Neural cell (in vitro differentiated cells): ENCODE measurements around the gene ARL13B. TPM values are rescaled to one million over a fixed set of nuclear protein-coding genes. Genes with fewer than 3 reads are reported as not detected.

ENCODE experiments used
- H2AFZ ChIP-seq: fragments of 200-600, 300-800 bp; sonication (generic), shearing (Covaris generic); 2 replicates; pipeline ENCODE4 v1.6.0; 2014; ENCODE audit warnings: low read depth, mild to moderate bottlenecking, antibody characterized with exemption, low read length, moderate library complexity
- H3F3A ChIP-seq: fragments of 200-600 bp; shearing (Covaris generic); 2 replicates; pipeline ENCODE4 v1.6.1; 2016; ENCODE audit warnings: mild to moderate bottlenecking, moderate library complexity, mixed read lengths, antibody characterized with exemption, low read length; ENCODE audit not compliant: insufficient read depth, poor library complexity, severe bottlenecking
- H3K27ac ChIP-seq: fragments of 200-600, 300-800 bp; sonication (generic), shearing (Covaris generic); 2 replicates; pipeline ENCODE4 v1.5.1; 2014; ENCODE audit warnings: mild to moderate bottlenecking, low read length, moderate library complexity
- H3K27me3 ChIP-seq: fragments of 300-800, 200-600 bp; sonication (generic), shearing (Covaris generic); 2 replicates; pipeline ENCODE4 v1.6.0; 2014; ENCODE audit warnings: mild to moderate bottlenecking, low read depth, low read length, moderate library complexity; ENCODE audit not compliant: insufficient read depth
- H3K36me3 ChIP-seq: fragments of 300-800, 200-600 bp; sonication (generic), shearing (Covaris generic); 2 replicates; pipeline ENCODE4 v1.5.1; 2014; ENCODE audit warnings: mild to moderate bottlenecking, antibody characterized with exemption, low read length, moderate library complexity; ENCODE audit not compliant: insufficient read depth
- H3K4me2 ChIP-seq: fragments of 300-800, 200-600 bp; sonication (generic), shearing (Covaris generic); 2 replicates; pipeline ENCODE4 v1.6.0; 2014; ENCODE audit warnings: mild to moderate bottlenecking, low read length
- H3K4me3 ChIP-seq: fragments of 300-800, 200-600 bp; sonication (generic), shearing (Covaris generic); 2 replicates; pipeline ENCODE4 v1.5.1; 2014; ENCODE audit warnings: mild to moderate bottlenecking, low read length, moderate library complexity
- H3K79me2 ChIP-seq: fragments of 200-600 bp; shearing (Covaris generic); replicated peaks from 2 replicates; pipeline ENCODE4 v1.6.0; 2014; ENCODE audit warnings: mild to moderate bottlenecking, low read length, moderate library complexity; ENCODE audit not compliant: insufficient read depth
- H3K9ac ChIP-seq: fragments of 300-800, 200-600 bp; sonication (generic), shearing (Covaris generic); 2 replicates; pipeline ENCODE4 v1.6.1; 2016; ENCODE audit warnings: mild to moderate bottlenecking, low read length, mixed read lengths
- H3K9me2 ChIP-seq: fragments of 200-600 bp; shearing (Covaris generic); 2 replicates; pipeline ENCODE4 v1.6.1; 2016; ENCODE audit warnings: mild to moderate bottlenecking, low read length, mixed read lengths; ENCODE audit not compliant: insufficient read depth
- H3K9me3 ChIP-seq: fragments of 200-600, 300-800 bp; sonication (generic), shearing (Covaris generic); 2 replicates; pipeline ENCODE4 v1.6.1; 2016; ENCODE audit warnings: mild to moderate bottlenecking, mixed run types, low read length, moderate library complexity, mixed read lengths
- H4K20me1 ChIP-seq: fragments of 200-600 bp; shearing (Covaris generic); 2 replicates; pipeline ENCODE4 v1.6.1; 2016; ENCODE audit warnings: mild to moderate bottlenecking, mixed run types; ENCODE audit not compliant: insufficient read depth
- EP300 ChIP-seq: fragments of 450-650 bp; conservative IDR thresholded peaks from 2 replicates; pipeline ENCODE4 v1.6.1; 2014; ENCODE audit warnings: antibody characterized with exemption, mild to moderate bottlenecking, moderate library complexity; ENCODE audit not compliant: poor library complexity, severe bottlenecking
- EZH2 ChIP-seq: fragments of 200-600, 300-800 bp; shearing (Covaris generic), sonication (generic); IDR thresholded peaks from 2 replicates; pipeline ENCODE4 v1.6.1; 2014; ENCODE audit warnings: antibody characterized with exemption, low read length, borderline replicate concordance, mild to moderate bottlenecking; ENCODE audit not compliant: insufficient read depth, poor library complexity, severe bottlenecking
- MXI1 ChIP-seq: fragments of 450-650 bp; conservative IDR thresholded peaks from 2 replicates; pipeline ENCODE4 v1.6.1; 2014; ENCODE audit warnings: antibody characterized with exemption, mild to moderate bottlenecking; ENCODE audit not compliant: poor library complexity, severe bottlenecking
- POLR2AphosphoS5 ChIP-seq: IDR thresholded peaks from 2 replicates; pipeline ENCODE4 v1.6.1; 2012
- RAD21 ChIP-seq: fragments of 450-650 bp; conservative IDR thresholded peaks from 2 replicates; pipeline ENCODE4 v1.6.1; 2014; ENCODE audit warnings: antibody characterized with exemption, mild to moderate bottlenecking, moderate library complexity
- SMC3 ChIP-seq: fragments of 450-650 bp; conservative IDR thresholded peaks from 2 replicates; pipeline ENCODE4 v1.6.1; 2014; ENCODE audit warnings: antibody characterized with exemption, mild to moderate bottlenecking, moderate library complexity; ENCODE audit not compliant: poor library complexity
- TAF1 ChIP-seq: IDR thresholded peaks from 2 replicates; pipeline ENCODE4 v1.6.1; 2012; ENCODE audit warnings: low read depth
- polyA plus RNA-seq: library from polyadenylated mRNA; depleted of rRNA; stranded (reverse); fragments of >200 nt; gene quantifications from 2 replicates; pipeline ENCODE4 v1.2.3, GENCODE V29; 2014
- TF ChIP-seq, protein P1 (sequence below): IDR thresholded peaks from 2 replicates; pipeline ENCODE4 v1.6.1; 2012; ENCODE audit warnings: borderline replicate concordance
- TF ChIP-seq, protein P2 (sequence below): fragments of 450-650 bp; IDR thresholded peaks from 2 replicates; pipeline ENCODE4 v1.5.1; 2014; ENCODE audit warnings: antibody characterized with exemption, mild to moderate bottlenecking, moderate library complexity; ENCODE audit not compliant: poor library complexity, severe bottlenecking

ARL13B gene
- polyA plus RNA-seq, 1 donor from 2014 or later = 13.7 TPM

DNA sequence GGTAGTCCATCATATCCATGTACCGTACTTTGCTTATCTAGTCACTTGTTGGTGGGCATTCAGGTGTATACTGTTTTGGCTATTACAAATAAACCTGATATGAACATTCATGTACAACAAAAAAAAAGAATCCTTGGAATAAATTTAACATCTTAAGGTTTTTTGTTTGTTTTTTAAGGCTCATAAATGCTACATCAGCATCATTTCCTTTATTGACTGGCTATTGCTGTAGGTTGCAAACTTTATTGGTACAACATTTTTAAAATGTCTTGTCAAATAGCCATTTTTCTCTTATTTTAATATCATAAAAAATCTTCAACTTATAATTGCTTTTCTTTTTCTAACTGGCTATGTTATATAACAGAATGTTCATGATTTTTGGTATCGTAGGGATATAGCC is 66.6 kb downstream of the ARL13B start:
- H3K36me3 ChIP-seq = no peaks in the 10 kb centered on the region

DNA sequence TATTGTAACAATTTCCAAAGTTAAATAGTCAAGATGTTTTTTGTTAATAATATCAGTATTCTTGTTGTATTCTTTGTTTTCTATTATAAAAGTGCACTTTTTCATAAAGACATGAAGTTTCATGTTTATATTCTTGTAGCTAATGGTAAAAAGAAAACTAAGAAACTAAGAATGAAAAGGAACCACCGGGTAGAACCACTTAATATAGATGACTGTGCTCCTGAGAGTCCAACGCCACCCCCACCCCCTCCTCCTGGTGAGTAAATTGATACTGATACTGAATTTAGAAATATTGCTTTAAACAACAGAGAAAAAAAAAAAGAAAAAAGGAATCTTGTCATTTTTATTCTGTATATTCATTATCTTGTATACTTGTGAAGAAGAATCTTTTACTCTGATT is 69.3 kb downstream of the ARL13B start:
- H3K27me3 ChIP-seq = no peaks in the 10 kb centered on the region
- no peaks in the 10 kb centered on the region for H4K20me1 ChIP-seq
- no peaks in the 10 kb centered on the region for H3F3A ChIP-seq
- no peaks in the 10 kb centered on the region for H3K36me3 ChIP-seq
- no peaks in the 10 kb centered on the region for H3K79me2 ChIP-seq
- no peak overlapping the region for H3K4me2 ChIP-seq
- no peak for TF ChIP-seq TAF1
- TF ChIP-seq, protein P1, sequence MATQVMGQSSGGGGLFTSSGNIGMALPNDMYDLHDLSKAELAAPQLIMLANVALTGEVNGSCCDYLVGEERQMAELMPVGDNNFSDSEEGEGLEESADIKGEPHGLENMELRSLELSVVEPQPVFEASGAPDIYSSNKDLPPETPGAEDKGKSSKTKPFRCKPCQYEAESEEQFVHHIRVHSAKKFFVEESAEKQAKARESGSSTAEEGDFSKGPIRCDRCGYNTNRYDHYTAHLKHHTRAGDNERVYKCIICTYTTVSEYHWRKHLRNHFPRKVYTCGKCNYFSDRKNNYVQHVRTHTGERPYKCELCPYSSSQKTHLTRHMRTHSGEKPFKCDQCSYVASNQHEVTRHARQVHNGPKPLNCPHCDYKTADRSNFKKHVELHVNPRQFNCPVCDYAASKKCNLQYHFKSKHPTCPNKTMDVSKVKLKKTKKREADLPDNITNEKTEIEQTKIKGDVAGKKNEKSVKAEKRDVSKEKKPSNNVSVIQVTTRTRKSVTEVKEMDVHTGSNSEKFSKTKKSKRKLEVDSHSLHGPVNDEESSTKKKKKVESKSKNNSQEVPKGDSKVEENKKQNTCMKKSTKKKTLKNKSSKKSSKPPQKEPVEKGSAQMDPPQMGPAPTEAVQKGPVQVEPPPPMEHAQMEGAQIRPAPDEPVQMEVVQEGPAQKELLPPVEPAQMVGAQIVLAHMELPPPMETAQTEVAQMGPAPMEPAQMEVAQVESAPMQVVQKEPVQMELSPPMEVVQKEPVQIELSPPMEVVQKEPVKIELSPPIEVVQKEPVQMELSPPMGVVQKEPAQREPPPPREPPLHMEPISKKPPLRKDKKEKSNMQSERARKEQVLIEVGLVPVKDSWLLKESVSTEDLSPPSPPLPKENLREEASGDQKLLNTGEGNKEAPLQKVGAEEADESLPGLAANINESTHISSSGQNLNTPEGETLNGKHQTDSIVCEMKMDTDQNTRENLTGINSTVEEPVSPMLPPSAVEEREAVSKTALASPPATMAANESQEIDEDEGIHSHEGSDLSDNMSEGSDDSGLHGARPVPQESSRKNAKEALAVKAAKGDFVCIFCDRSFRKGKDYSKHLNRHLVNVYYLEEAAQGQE = no peak
- no peak for TF ChIP-seq MXI1
- no peak for TF ChIP-seq POLR2AphosphoS5
- TF ChIP-seq EP300 = no peak
- TF ChIP-seq, protein P2, sequence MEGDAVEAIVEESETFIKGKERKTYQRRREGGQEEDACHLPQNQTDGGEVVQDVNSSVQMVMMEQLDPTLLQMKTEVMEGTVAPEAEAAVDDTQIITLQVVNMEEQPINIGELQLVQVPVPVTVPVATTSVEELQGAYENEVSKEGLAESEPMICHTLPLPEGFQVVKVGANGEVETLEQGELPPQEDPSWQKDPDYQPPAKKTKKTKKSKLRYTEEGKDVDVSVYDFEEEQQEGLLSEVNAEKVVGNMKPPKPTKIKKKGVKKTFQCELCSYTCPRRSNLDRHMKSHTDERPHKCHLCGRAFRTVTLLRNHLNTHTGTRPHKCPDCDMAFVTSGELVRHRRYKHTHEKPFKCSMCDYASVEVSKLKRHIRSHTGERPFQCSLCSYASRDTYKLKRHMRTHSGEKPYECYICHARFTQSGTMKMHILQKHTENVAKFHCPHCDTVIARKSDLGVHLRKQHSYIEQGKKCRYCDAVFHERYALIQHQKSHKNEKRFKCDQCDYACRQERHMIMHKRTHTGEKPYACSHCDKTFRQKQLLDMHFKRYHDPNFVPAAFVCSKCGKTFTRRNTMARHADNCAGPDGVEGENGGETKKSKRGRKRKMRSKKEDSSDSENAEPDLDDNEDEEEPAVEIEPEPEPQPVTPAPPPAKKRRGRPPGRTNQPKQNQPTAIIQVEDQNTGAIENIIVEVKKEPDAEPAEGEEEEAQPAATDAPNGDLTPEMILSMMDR = no peak
- TF ChIP-seq RAD21 = no peak
- no peak for TF ChIP-seq SMC3
- no peak for TF ChIP-seq EZH2
- H3K27ac ChIP-seq = no peak overlapping the region
- no peak overlapping the region for H3K9ac ChIP-seq
- H3K9me3 ChIP-seq = no peaks in the 10 kb centered on the region
- no peak overlapping the region for H2AFZ ChIP-seq
- no peaks in the 10 kb centered on the region for H3K9me2 ChIP-seq
- H3K4me3 ChIP-seq = no peak overlapping the region

More for the DNA sequence above, 66.6 kb downstream of the ARL13B start:
- Histone ChIP-seq H3K9ac (no peak overlapping the region), H2AFZ (no peak overlapping the region), H3K9me2 (no peaks in the 10 kb centered on the region), H3K79me2 (no peaks in the 10 kb centered on the region), H3K27ac (no peak overlapping the region), H3K4me2 (no peak overlapping the region), H4K20me1 (no peaks in the 10 kb centered on the region), H3K9me3 (no peaks in the 10 kb centered on the region), H3F3A (no peaks in the 10 kb centered on the region), H3K4me3 (no peak overlapping the region), H3K27me3 (no peaks in the 10 kb centered on the region)
- no peak for TF ChIP-seq TAF1
- no peak for TF ChIP-seq SMC3
- TF ChIP-seq, protein P2 = no peak
- TF ChIP-seq RAD21 = no peak
- TF ChIP-seq POLR2AphosphoS5 = no peak
- no peak for TF ChIP-seq EP300
- no peak for TF ChIP-seq EZH2
- TF ChIP-seq, protein P1 = no peak
- no peak for TF ChIP-seq MXI1
